ENCODE measurements around the gene OR5K1.

OR5K1 gene

GRCh38 chr3:98432575-98432974 lies 30.4 kb upstream of the OR5K1 start (continued):
- no peak for TF ChIP-seq ZNF521 (tag by site-specific recombination; IDR thresholded peaks at IDR 0.05)
- TF ChIP-seq ZNF169 (tag by site-specific recombination; IDR thresholded peaks at IDR 0.05): no peak
- no peak for TF ChIP-seq MEIS1 (CRISPR knock-in tag; IDR thresholded peaks at IDR 0.05; ENCODE audit: borderline replicate concordance)

- no peaks in the 10 kb centered on the region for H3K36me3 ChIP-seq (ENCODE audit: control insufficient read depth in 2 of 2, insufficient read depth in 1 of 2, low read length in 2 of 2)
- TF ChIP-seq ZNF416 (tag by site-specific recombination; IDR thresholded peaks at IDR 0.05) (no peak), KLF10 (tag by site-specific recombination; IDR thresholded peaks at IDR 0.05) (no peak), ZNF146 (tag by site-specific recombination; IDR thresholded peaks at IDR 0.05) (no peak), ZNF530 (tag by site-specific recombination; IDR thresholded peaks at IDR 0.05; ENCODE audit: low read depth) (no peak)
- H3K4me1 ChIP-seq (ENCODE audit: control insufficient read depth, insufficient read depth, low read length): no peaks in the 10 kb centered on the region
- no peak overlapping the region for H3K27ac ChIP-seq (ENCODE audit: extremely low read depth, low read depth, low read length)
- ChIA-PET CTCF (no interaction called here), POLR2A (no interaction called here)
- H3K9me3 ChIP-seq (ENCODE audit: control insufficient read depth, insufficient read depth, low read depth, low read length): no peaks in the 10 kb centered on the region
- H3K4me3 ChIP-seq (ENCODE audit: low read depth, low read length): no peak overlapping the region
These were observed 29.2 kb upstream of the OR5K1 start for GRCh38 chr3:98433764-98434163.

- ChIA-PET POLR2A (no interaction called here), CTCF (no interaction called here)
- no peak for TF ChIP-seq ZNF26 (tag by site-specific recombination; IDR thresholded peaks at IDR 0.05)
- TF ChIP-seq SETDB1 (IDR thresholded peaks at IDR 0.05; ENCODE audit: insufficient read length, low read length): no peak
- TF ChIP-seq ZNF830 (tag by site-specific recombination; IDR thresholded peaks at IDR 0.05; ENCODE audit: low read depth): no peak
- TF ChIP-seq ZNF596 (tag by site-specific recombination; IDR thresholded peaks at IDR 0.05): no peak
- TF ChIP-seq ZNF221 (tag by site-specific recombination; IDR thresholded peaks at IDR 0.05; ENCODE audit: borderline replicate concordance): no peak
- TF ChIP-seq REST (tag by site-specific recombination; IDR thresholded peaks at IDR 0.05): peak; percentile 27; the same call in 1 of the 2 replicates
- no peak for TF ChIP-seq HOXC10 (CRISPR knock-in tag; IDR thresholded peaks at IDR 0.05)
- no peak for TF ChIP-seq ZNF785 (tag by site-specific recombination; IDR thresholded peaks at IDR 0.05)
- H3K4me1 ChIP-seq (ENCODE audit: control insufficient read depth, insufficient read depth, low read length): no peaks in the 10 kb centered on the region
- H3K27ac ChIP-seq (ENCODE audit: extremely low read depth, low read depth, low read length): no peak overlapping the region
- no peak overlapping the region for H3K4me3 ChIP-seq (ENCODE audit: low read depth, low read length)
- no peaks in the 10 kb centered on the region for H3K36me3 ChIP-seq (ENCODE audit: control insufficient read depth in 2 of 2, insufficient read depth in 1 of 2, low read length in 2 of 2)
- H3K9me3 ChIP-seq (ENCODE audit: control insufficient read depth, insufficient read depth, low read depth, low read length): no peaks in the 10 kb centered on the region
These were observed 28.6 kb upstream of the OR5K1 start for GRCh38 chr3:98434412-98434811.

- Histone ChIP-seq H3K4me3 (ENCODE audit: low read depth, low read length) (no peak overlapping the region), H3K36me3 (ENCODE audit: control insufficient read depth in 2 of 2, insufficient read depth in 1 of 2, low read length in 2 of 2) (no peaks in the 10 kb centered on the region), H3K27ac (ENCODE audit: extremely low read depth, low read depth, low read length) (no peak overlapping the region), H3K9me3 (ENCODE audit: control insufficient read depth, insufficient read depth, low read depth, low read length) (no peaks in the 10 kb centered on the region), H3K4me1 (ENCODE audit: control insufficient read depth, insufficient read depth, low read length) (no peaks in the 10 kb centered on the region)
- POLR2A ChIA-PET: no interaction called here
- CTCF ChIA-PET: no interaction called here
- TF ChIP-seq ZNF777 (tag by site-specific recombination; IDR thresholded peaks at IDR 0.05; ENCODE audit: borderline replicate concordance): no peak
- no peak for TF ChIP-seq ZNF791 (tag by site-specific recombination; IDR thresholded peaks at IDR 0.05)
- TF ChIP-seq ZNF37A (tag by site-specific recombination; IDR thresholded peaks at IDR 0.05): no peak
- no peak for TF ChIP-seq GFI1B (tag by site-specific recombination; IDR thresholded peaks at IDR 0.05)
- no peak for TF ChIP-seq ZNF239 (tag by site-specific recombination; IDR thresholded peaks at IDR 0.05)
- no peak for TF ChIP-seq ZBTB26 (tag by site-specific recombination; optimal IDR thresholded peaks at IDR 0.05)
- no peak for TF ChIP-seq ZBTB48 (tag by site-specific recombination; IDR thresholded peaks at IDR 0.05)
- no peak for TF ChIP-seq HOXD13 (CRISPR knock-in tag; IDR thresholded peaks at IDR 0.05; ENCODE audit: borderline replicate concordance)
- no peak for TF ChIP-seq SALL2 (tag by site-specific recombination; IDR thresholded peaks at IDR 0.05; ENCODE audit: borderline replicate concordance)
These were observed 22.7 kb upstream of the OR5K1 start for GRCh38 chr3:98440283-98440682.

All from HEK293 (cell line).